Measurements from ENCODE around the gene SPOCK2. TPM values are rescaled to one million over a fixed set of nuclear protein-coding genes. Genes with fewer than 3 reads are reported as not detected.

The SPOCK2 gene
- total and polyA plus RNA-seq, 5 experiments from 2014 or later, result 177 to 578 (median 292) TPM

DNA sequence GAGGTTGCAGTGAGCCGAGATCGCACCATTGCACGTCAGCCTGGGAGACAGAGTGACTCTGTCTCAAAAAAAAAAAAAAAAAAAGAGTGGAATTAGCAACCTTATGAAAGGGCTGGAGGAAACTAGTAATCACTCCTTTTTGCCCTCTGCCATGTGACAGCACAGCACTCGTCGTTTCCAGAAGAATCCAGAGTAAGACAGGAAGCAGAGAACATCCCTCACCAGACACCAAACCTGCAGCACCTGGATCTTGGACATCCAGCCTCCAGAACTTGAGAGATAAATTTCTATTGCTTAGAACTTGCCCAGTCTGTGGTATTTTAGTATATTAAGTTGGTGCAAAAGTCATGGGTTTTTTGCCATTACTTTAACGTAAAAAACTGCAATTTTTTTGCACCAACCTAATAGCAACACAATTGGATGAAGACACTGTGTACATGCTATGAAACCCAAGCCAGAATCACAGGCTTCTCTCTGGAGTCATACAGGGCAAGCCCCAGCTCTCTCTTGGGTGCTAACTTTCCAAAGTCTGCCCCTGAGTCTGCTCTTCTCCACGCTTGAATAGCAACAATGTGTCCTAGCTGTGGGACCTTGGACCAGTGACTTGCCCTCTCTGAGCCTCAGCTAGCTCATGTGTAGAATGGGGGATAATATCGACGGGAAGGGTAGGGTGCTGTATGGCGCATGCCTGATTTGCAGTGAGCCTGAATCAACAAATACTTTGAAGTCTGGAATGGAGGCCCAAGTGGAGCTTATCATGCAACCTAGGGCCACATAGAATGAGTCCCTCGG, 69.1 kb downstream of the SPOCK2 start:
- Mint-ChIP-seq H3K36me3 (no peaks in the 10 kb centered on the region), H3K4me3 (no peak overlapping the region), H3K9me3 (no peaks in the 10 kb centered on the region), H3K27ac (no peak overlapping the region), H3K27me3 (peaks cover 0 to 7% (median 0%) of the 10 kb centered on the region in 5 donors), H3K4me1 (peaks cover 0 to 5% (median 3%) of the 10 kb centered on the region in 4 donors)
- no peak for ATAC-seq
- POLR2A ChIA-PET, result no interaction called here
- DNase-seq, result no peak

DNA sequence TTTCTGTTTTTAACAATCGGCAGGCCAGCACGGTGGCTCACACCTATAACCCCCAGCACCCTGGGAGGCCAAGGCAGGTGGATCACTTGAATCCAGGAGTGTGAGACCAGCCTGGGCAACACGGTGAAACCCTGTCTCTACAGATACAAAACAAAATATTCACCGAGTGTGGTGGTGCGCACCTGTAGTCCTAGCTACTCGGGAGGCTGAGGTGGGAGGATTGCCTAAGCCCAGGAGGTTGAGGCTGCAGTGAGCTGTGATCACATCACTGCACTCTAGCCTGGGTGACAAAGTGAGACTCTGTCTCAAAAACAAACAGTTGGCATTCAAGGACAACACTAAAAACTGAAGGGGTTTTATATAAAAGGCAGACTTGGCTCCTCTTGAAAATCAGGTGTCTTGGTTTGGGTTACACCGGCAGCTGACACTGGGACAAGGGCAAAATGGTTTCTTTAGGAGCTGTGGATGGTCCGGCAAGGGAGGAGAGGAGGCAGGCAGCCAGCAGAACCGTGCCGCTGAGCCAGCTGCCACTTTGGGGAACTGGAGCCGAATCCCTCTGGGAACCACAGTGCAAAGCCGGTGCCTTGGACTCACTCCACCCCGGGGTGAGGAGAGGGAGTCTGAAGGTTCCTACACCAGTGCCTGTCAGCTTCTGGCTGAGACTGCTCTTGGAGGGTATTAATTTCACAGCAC, 71.6 kb downstream of the SPOCK2 start:
- peaks cover 0 to 5% (median 3%) of the 10 kb centered on the region in 4 donors for H3K4me1 Mint-ChIP-seq
- peaks cover 0 to 7% (median 1%) of the 10 kb centered on the region in 5 donors for H3K27me3 Mint-ChIP-seq
- no peaks in the 10 kb centered on the region for H3K9me3 Mint-ChIP-seq
- no peak for ATAC-seq
- H3K4me3 Mint-ChIP-seq, result no peak overlapping the region
- no peaks in the 10 kb centered on the region for H3K36me3 Mint-ChIP-seq
- DNase-seq, result no peak
- no peak overlapping the region for H3K27ac Mint-ChIP-seq
- POLR2A ChIA-PET, result no interaction called here

DNA sequence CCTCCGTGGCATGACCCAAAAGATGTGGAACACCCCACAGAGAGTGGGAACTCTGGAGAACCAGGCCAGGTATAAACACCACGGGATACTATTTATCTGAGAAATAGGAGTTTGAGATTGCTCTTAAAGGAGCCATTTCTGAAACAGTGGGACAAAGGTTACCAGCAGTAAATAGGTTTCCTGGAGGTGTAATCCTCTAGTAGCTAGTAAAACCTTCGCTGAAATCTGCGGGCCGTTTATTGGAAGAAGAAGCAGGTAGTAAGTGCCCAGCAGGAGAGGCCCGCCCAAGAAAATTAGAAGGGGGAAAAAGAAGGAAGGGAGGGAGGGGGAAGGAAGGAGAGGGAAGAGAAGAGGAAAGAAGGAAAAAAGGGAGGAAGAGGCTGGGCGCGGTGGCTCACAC, 72.5 kb downstream of the SPOCK2 start:
- H3K4me1 Mint-ChIP-seq, result peaks cover 0 to under 1% (median under 1%) of the 10 kb centered on the region in 4 donors
- no peaks in the 10 kb centered on the region for H3K36me3 Mint-ChIP-seq
- DNase-seq (no peak), ATAC-seq (no peak)
- no peak overlapping the region for H3K4me3 Mint-ChIP-seq
- H3K27ac Mint-ChIP-seq, result peak overlapping the region in 1 of 10 donors; percentile 38
- peaks cover 0 to 7% (median 1%) of the 10 kb centered on the region in 5 donors for H3K27me3 Mint-ChIP-seq
- POLR2A ChIA-PET, result interaction anchor here (0.7 kb wide), 1 partner anchor 20 kb away, joined by 3 read pairs; no protein-coding TSS in a partner anchor
- H3K9me3 Mint-ChIP-seq, result no peaks in the 10 kb centered on the region

DNA sequence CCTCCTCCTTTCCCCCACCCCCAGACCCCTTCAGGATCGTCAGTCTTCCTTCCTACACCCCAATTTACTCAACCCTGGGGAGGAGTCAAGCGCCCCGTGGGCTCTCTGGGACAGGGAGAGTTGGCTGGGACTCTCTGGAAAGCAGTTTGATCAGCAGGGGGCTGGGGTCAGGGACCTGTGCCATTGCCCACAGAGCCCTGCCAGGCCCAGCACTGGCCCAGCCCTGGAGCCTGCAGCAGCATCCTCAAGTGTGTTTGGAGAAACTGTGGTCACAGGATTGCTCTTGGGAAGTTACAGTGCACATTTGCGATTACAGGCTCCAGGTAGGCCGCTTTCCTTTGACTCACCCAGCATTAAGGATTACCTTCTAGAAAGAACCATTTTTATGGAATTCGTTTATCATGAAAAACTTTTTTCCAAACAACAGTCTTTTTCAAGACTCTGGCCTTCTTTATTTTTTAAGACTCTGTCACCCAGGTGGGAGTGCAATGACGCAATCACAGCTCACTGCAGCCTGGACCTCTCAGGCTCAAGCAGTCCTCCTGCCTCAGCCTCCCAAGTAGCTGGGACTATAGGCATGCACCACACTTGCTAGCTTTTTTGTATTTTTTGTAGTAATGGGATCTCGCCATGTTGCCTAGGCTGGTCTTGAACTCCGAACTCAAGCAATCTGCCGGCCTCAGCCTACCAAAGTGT, 73.4 kb downstream of the SPOCK2 start:
- ATAC-seq, result no peak
- no peak overlapping the region for H3K4me3 Mint-ChIP-seq

DNA sequence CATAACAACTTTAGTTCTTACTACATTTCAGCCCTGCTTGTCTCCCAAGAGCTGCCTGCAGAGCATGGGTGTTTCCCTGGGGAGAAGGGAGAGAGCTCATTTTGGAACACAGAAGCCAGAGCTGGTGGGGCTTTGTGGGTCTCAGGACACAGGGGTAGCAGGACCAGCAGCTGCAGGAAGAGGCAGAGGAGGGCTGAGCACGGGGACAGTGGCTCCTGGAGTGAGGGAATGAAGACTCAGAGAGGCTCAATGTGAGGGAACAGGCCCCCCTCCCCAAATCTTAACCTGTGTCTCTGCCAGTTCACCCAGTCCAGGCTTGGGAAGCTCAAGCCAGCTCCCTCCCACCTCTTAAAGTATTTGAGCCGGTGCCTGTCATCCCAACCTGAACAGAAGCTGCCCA, 74.2 kb downstream of the SPOCK2 start:
- POLR2A ChIA-PET, result no interaction called here
- Mint-ChIP-seq H3K27ac (no peak overlapping the region), H3K9me3 (no peaks in the 10 kb centered on the region), H3K4me3 (no peak overlapping the region), H3K4me1 (no peaks in the 10 kb centered on the region), H3K27me3 (peaks cover 0 to 7% (median 1%) of the 10 kb centered on the region in 5 donors), H3K36me3 (no peaks in the 10 kb centered on the region)
- no peak for DNase-seq
- no peak for ATAC-seq

More for the DNA sequence above, 73.4 kb downstream of the SPOCK2 start:
- no peaks in the 10 kb centered on the region for H3K9me3 Mint-ChIP-seq
- H3K27ac Mint-ChIP-seq, result no peak overlapping the region
- H3K36me3 Mint-ChIP-seq, result no peaks in the 10 kb centered on the region
- DNase-seq, result no peak
- H3K27me3 Mint-ChIP-seq, result peaks cover 0 to 7% (median 1%) of the 10 kb centered on the region in 5 donors
- H3K4me1 Mint-ChIP-seq, result no peaks in the 10 kb centered on the region
- POLR2A ChIA-PET, result no interaction called here

DNA sequence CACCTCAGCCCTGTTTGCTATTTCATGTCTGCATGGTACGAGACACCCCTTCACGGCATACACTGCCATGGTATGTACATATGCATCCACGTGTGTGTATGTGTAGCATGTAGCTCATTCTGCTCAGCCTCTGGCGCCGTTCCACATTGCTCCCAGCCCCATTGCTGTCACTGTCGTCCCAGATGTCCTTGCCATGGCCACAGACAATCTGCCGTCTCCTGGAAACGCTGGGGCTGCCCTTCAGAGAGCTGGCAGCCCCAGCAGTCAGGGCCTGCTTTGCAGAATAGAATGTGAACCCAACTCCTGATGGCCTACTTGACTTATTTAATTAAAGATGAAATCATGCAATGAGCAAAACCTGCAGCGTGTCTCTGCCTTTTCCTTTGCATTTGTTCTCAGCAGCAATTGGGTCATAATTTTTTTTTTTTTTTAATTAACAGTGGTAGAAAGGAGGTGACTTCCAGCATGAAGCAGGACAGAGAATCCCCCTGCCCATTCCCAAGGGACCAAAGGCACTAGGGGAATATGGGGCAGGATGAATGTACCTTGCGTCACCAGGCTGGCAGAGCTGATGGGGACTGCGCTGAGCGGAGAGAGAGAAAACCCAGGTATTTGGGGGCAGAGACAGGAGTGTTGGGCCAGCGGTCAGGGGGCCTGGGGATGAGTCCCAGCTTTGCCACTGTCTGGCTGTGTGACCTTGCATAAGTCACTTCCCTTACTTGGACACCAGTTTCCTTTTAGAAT, 75.0 kb downstream of the SPOCK2 start:
- DNase-seq (no peak), ATAC-seq (no peak)
- H3K36me3 Mint-ChIP-seq, result no peaks in the 10 kb centered on the region
- POLR2A ChIA-PET, result no interaction called here
- H3K9me3 Mint-ChIP-seq, result no peaks in the 10 kb centered on the region
- no peaks in the 10 kb centered on the region for H3K4me1 Mint-ChIP-seq
- peaks cover 0 to 7% (median 1%) of the 10 kb centered on the region in 5 donors for H3K27me3 Mint-ChIP-seq
- H3K27ac Mint-ChIP-seq, result no peak overlapping the region
- no peak overlapping the region for H3K4me3 Mint-ChIP-seq

DNA sequence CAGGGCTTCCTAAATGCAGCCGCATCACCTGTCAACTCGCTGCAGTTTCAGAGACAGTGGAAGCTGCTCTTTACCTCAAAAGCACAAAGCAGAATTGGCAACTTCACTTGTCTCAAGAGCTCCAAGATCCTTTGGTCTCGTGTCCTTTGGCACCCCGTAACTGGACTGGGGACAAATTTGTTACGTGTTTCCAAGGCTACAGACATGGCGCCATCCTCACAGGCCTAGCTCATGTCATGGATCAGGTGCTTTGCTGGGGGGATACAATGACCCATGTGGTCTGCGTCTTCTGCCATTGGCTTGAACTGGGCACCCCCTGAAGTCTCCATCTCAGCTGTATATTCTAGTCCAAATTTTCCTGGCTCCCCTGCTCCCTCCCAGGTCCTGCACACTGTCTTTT, 75.6 kb downstream of the SPOCK2 start:
- no peak overlapping the region for H3K27ac Mint-ChIP-seq
- H3K27me3 Mint-ChIP-seq, result peaks cover 0 to 2% (median 0%) of the 10 kb centered on the region in 5 donors
- no peak for ATAC-seq
- H3K4me1 Mint-ChIP-seq, result no peaks in the 10 kb centered on the region
- H3K36me3 Mint-ChIP-seq, result no peaks in the 10 kb centered on the region
- POLR2A ChIA-PET, result no interaction called here
- no peak for DNase-seq
- H3K4me3 Mint-ChIP-seq, result no peak overlapping the region
- H3K9me3 Mint-ChIP-seq, result no peaks in the 10 kb centered on the region

DNA sequence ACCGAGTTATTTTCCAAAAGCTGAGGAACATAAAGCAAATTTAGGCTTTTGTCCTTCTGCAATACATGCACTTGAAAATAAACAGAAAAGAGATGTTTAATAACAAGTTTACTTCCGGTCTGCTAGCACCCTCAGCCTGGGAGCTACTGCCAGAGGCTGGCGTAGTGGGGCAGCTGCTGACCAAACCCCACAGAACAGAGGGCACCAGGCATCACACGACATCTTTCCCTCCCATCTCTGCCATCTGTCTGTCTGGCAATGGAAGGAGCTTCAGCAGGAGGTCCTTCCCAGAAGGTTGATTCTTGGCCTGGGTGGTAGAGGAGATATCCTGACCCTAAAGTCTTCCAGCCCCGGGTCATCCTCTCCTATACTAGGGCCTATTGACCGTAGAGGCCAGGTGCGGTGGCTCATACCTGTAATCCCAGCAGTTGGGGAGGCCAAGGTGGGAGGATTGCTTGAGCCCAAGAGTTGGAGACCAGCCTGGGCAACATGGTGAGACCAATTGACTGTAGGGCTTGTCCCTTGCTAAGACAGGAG, 76.3 kb downstream of the SPOCK2 start:
- ATAC-seq, result no peak

DNA sequence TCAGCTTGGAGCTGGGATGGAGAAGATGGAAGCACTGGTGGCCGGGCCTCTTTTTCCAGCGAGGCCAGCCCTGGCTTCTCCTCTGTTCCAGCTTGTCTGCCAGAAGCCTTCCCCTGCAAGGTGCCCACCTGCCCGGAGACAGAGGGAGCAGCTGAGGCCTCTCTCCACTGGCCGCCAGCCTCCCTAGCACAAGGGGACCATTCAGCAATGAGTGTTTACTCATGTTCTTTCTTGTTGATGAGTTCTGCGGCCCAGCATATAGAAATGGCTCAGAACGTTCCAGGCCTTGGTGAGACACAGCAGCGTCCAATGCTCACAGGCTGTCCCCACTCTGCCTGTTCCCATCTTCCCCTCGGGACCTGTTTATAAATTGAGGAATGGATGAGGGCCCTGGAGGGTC, 76.9 kb downstream of the SPOCK2 start:
- H3K4me1 Mint-ChIP-seq, result no peaks in the 10 kb centered on the region
- H3K9me3 Mint-ChIP-seq, result no peaks in the 10 kb centered on the region
- no peak overlapping the region for H3K4me3 Mint-ChIP-seq
- POLR2A ChIA-PET, result no interaction called here
- DNase-seq, result no peak
- ATAC-seq, result no peak
- no peak overlapping the region for H3K27ac Mint-ChIP-seq
- no peaks in the 10 kb centered on the region for H3K36me3 Mint-ChIP-seq
- H3K27me3 Mint-ChIP-seq, result peaks cover 0 to 1% (median 0%) of the 10 kb centered on the region in 5 donors

More for the DNA sequence above, 76.3 kb downstream of the SPOCK2 start:
- Mint-ChIP-seq H3K27me3 (peaks cover 0 to 1% (median 0%) of the 10 kb centered on the region in 5 donors), H3K36me3 (no peaks in the 10 kb centered on the region), H3K4me1 (no peaks in the 10 kb centered on the region), H3K9me3 (no peaks in the 10 kb centered on the region), H3K27ac (no peak overlapping the region), H3K4me3 (no peak overlapping the region)
- DNase-seq, result no peak
- POLR2A ChIA-PET, result no interaction called here

DNA sequence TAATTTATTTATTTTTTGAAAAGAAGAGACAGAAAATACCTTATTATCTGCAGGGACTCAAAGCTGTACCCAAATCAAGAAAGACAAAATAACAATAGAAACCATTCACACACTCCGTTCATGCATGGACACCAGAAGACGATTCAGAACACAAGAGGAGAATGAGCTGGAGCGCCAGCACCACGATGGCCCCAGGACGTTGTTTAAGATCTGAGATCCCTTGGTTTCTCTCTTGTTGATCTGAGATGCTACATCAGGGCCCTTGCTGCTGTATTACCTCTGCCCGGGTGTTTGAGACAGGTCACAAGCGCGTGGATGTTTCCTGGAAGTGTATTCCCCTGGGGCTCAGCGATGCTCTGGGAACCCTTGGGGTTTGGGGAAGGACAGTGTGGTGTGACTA, 77.3 kb downstream of the SPOCK2 start:
- H3K4me1 Mint-ChIP-seq, result no peaks in the 10 kb centered on the region
- POLR2A ChIA-PET, result no interaction called here
- peak overlapping the region in 1 of 10 donors; percentile 28 for H3K27ac Mint-ChIP-seq
- H3K9me3 Mint-ChIP-seq, result no peaks in the 10 kb centered on the region
- DNase-seq, result no peak
- peaks cover 0 to 1% (median 0%) of the 10 kb centered on the region in 5 donors for H3K27me3 Mint-ChIP-seq
- no peak for ATAC-seq
- H3K36me3 Mint-ChIP-seq, result no peaks in the 10 kb centered on the region
- H3K4me3 Mint-ChIP-seq, result no peak overlapping the region

DNA sequence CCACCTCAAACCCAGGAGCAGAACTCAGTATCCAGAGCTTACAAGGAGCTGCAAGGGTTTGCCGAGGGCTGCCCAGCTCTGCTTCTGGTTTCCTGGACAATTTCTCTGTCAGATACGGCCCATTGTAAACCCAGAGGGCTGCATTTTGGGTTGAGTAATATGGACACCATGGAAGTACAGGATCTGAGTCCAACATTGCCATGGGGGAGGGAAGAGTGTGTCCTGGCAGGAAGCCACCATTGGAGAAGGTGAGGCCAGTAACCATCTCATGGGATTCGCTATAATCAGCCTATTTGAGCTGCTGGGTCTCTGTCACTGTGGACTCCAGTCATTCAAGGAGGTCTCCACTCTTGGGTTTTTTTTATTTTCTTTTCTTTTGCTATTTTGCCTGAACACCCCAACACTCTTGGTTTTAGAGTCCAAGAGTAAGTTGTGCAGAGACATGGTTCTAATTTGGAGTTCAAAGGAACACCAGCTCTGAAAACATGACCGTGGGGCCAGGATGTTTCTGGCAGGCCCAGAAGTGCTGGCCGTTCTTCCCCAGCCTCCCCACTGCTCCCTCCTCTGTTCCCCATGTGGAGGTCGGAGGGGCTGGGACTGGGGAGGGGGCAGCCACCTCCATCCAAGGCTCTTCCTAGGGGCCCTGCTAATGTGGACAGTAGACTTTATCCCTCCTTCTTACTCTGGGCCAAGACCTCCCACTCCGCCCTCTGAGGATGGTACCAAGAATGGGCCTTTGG, 77.9 kb downstream of the SPOCK2 start:
- POLR2A ChIA-PET, result no interaction called here
- H3K27ac Mint-ChIP-seq, result no peak overlapping the region
- H3K4me3 Mint-ChIP-seq, result no peak overlapping the region
- no peaks in the 10 kb centered on the region for H3K9me3 Mint-ChIP-seq
- no peaks in the 10 kb centered on the region for H3K4me1 Mint-ChIP-seq
- ATAC-seq, result no peak
- no peak for DNase-seq
- H3K27me3 Mint-ChIP-seq, result peaks cover 0 to 1% (median 0%) of the 10 kb centered on the region in 5 donors
- no peaks in the 10 kb centered on the region for H3K36me3 Mint-ChIP-seq

All from naive thymus-derived CD8-positive, alpha-beta T cell (primary cell).